Adrenal gland (tissue), 12 donors: ENCODE measurements around the gene PROSER2. TPM values are rescaled to one million over a fixed set of nuclear protein-coding genes. Genes with fewer than 3 reads are reported as not detected.

Source experiments
- DNase-seq, 7 donors: peaks; one replicate each; pipeline ENCODE4 v3.0.0-alpha.2; 2019 to 2020
- H3K27ac ChIP-seq, 5 donors: fragments of 200-600 bp; sonication (generic) in 4 of 5; 1 replicate in 3 of 5; 2 replicates in 2 of 5; pipeline versions ENCODE4 v1.5.1 to v1.8.0; 2016 to 2020; ENCODE audit warnings: mild to moderate bottlenecking in 1 of 5
- H3K27me3 ChIP-seq: fragments of 200-600 bp; 2 replicates; pipeline ENCODE4 v1.8.0; 2021
- H3K36me3 ChIP-seq, 2 donors: fragments of 200-600 bp; replicated peaks in 1 of 2; 1 replicate in 1 of 2; 2 replicates in 1 of 2; pipeline versions ENCODE4 v1.5.1 to v1.8.0; 2018 to 2022
- H3K4me1 ChIP-seq, 2 donors: fragments of 200-600 bp; replicated peaks in 1 of 2; 1 replicate in 1 of 2; 2 replicates in 1 of 2; pipeline versions ENCODE4 v1.5.1 to v1.8.0; 2018 to 2021
- H3K4me3 ChIP-seq, 4 donors: fragments of 200-600 bp; sonication (generic) in 3 of 4; one replicate each; pipeline ENCODE4 v1.5.1; 2016 to 2018
- H3K9me3 ChIP-seq, 3 donors: fragments of 200-600 bp; sonication (generic) in 1 of 3; replicated peaks in 1 of 3; 1 replicate in 2 of 3; 2 replicates in 1 of 3; pipeline versions ENCODE4 v1.5.1 to v1.8.0; 2016 to 2021
- CTCF ChIP-seq, 6 experiments: fragments of 450-650 bp in 4 of 6; fragments of 200-600 bp in 2 of 6; sonication (generic) in 1 of 6; IDR thresholded peaks; 1 replicate in 5 of 6; 2 replicates in 1 of 6; pipeline versions ENCODE4 v1.5.1 to v1.8.0; 2016 to 2021; ENCODE audit warnings: antibody characterized with exemption in 6 of 6, mild to moderate bottlenecking in 2 of 6, moderate library complexity in 1 of 6
- POLR2A ChIP-seq, 2 donors: fragments of 450-650 bp; IDR thresholded peaks; one replicate each; pipeline ENCODE4 v1.6.1; 2017; ENCODE audit warnings: antibody characterized with exemption in 2 of 2, mild to moderate bottlenecking in 2 of 2, moderate library complexity in 1 of 2
- WGBS, 4 donors: extraction: QIAGEN DNeasy Blood & Tissue Kit in 2 of 4; methylation state at CpG; one replicate each; pipeline versions ENCODE4 v1.1.5 to v1.1.7; 2013 to 2017; 5-methylcytosine and 5-hydroxymethylcytosine counted together
- intact Hi-C, 2 donors: fragments of 100-400 bp; cut with DNase I; formaldehyde crosslinking; loops; one replicate each; pipeline versions ENCODE4 v1.14.1 to v1.15.0; 2022 to 2023
- polyA plus RNA-seq, 3 donors: library from polyadenylated mRNA; stranded (reverse); fragments of 200-250 nt in 2 of 3; fragments of 350-450 nt in 1 of 3; fragmentation: Illumina TruSeq in 1 of 3; extraction: RNeasy Lipid Tissue Mini Kit (QIAGEN cat#74804) in 1 of 3; gene quantifications; one replicate each; pipeline ENCODE4 v1.2.3, GENCODE V29; 2013 to 2014
- total RNA-seq, 9 donors: library from RNA; depleted of rRNA in 4 of 9; stranded (reverse); fragments of >200 nt in 4 of 9; fragments of 120-200 nt in 1 of 9; fragmentation: NEBNext Ultra II Directional in 1 of 9; extraction: Animal tissue kit (Norgen Biotek cat#: 25700) in 1 of 9; gene quantifications; one replicate each; pipeline versions ENCODE4 v1.1.0 to v1.2.4, GENCODE V29; 2013 to 2023
- donor health status: healthy with polysubstance abuse.
- donor health status: Bipolar disorder and iron deficiency.
- donor health status: DM: yes; HTN: yes; CAD: no.
- donor health status: DM: no; HTN: no; CAD: no.
- donor health status: DM: no; HTN: no; CAD: no.
- donor health status: DM: yes; HTN: yes; CAD: no.

Gene PROSER2
- total and polyA plus RNA-seq, 12 donors: 0.33 to 16.6 (median 2.3) TPM

GRCh38 chr10:11899067-11899876 lies 76.1 kb downstream of the PROSER2 start:
- DNase-seq: no peak
- WGBS, 4 donors: 88 to 93% (median 91%) methylated on average over 13 to 28 of the region's 28 CpGs
- TF ChIP-seq POLR2A (IDR thresholded peaks at IDR 0.05) (no peak), CTCF (IDR thresholded peaks at IDR 0.05) (no peak)

GRCh38 chr10:11901036-11901301 lies 77.8 kb downstream of the PROSER2 start:
- Histone ChIP-seq H3K36me3 (no peaks in the 10 kb centered on the region), H3K4me3 (no peak overlapping the region), H3K27me3 (no peaks in the 10 kb centered on the region), H3K9me3 (no peaks in the 10 kb centered on the region), H3K4me1 (no peaks in the 10 kb centered on the region), H3K27ac (no peak overlapping the region)
- WGBS, 4 donors: 94 to 96% (median 95%) methylated on average over 6 of the region's 6 CpGs
- no peak for DNase-seq
- intact Hi-C loops: no loop called here
- TF ChIP-seq POLR2A (IDR thresholded peaks at IDR 0.05) (no peak), CTCF (IDR thresholded peaks at IDR 0.05) (no peak)

More at GRCh38 chr10:11899067-11899876, 76.1 kb downstream of the PROSER2 start:
- intact Hi-C loops: no loop called here
- Histone ChIP-seq H3K4me3 (no peak overlapping the region), H3K9me3 (no peaks in the 10 kb centered on the region), H3K4me1 (no peaks in the 10 kb centered on the region), H3K27ac (no peak overlapping the region), H3K36me3 (no peaks in the 10 kb centered on the region), H3K27me3 (no peaks in the 10 kb centered on the region)

GRCh38 chr10:11901454-11901832 lies 78.3 kb downstream of the PROSER2 start:
- TF ChIP-seq POLR2A (IDR thresholded peaks at IDR 0.05) (no peak), CTCF (IDR thresholded peaks at IDR 0.05) (no peak)
- H3K4me1 ChIP-seq: no peaks in the 10 kb centered on the region
- no peak for DNase-seq
- H3K27me3 ChIP-seq: no peaks in the 10 kb centered on the region
- H3K4me3 ChIP-seq: no peak overlapping the region
- intact Hi-C loops: no loop called here
- 17 to 53% (median 48%) methylated on average over 2 to 7 of the region's 7 CpGs for WGBS, 4 donors
- H3K27ac ChIP-seq: no peak overlapping the region
- no peaks in the 10 kb centered on the region for H3K36me3 ChIP-seq
- H3K9me3 ChIP-seq: no peaks in the 10 kb centered on the region

- Histone ChIP-seq H3K4me3 (no peak overlapping the region), H3K36me3 (no peaks in the 10 kb centered on the region), H3K27me3 (no peaks in the 10 kb centered on the region), H3K4me1 (no peaks in the 10 kb centered on the region), H3K9me3 (no peaks in the 10 kb centered on the region), H3K27ac (no peak overlapping the region)
- intact Hi-C loops: no loop called here
- DNase-seq: no peak
- 64 to 81% (median 72%) methylated on average over 20 to 23 of the region's 23 CpGs for WGBS, 4 donors
- TF ChIP-seq POLR2A (IDR thresholded peaks at IDR 0.05) (no peak), CTCF (IDR thresholded peaks at IDR 0.05) (no peak)
These were observed 78.8 kb downstream of the PROSER2 start for GRCh38 chr10:11901833-11902475.
